Germinal center (tissue), 1 donor: ENCODE results near the gene MAPRE3.

Source experiments
- DNase-seq: peaks from one replicate; pipeline ENCODE4 v3.0.0; 2012; ENCODE audit warnings: mixed read lengths, low spot score

The MAPRE3 gene

DNA sequence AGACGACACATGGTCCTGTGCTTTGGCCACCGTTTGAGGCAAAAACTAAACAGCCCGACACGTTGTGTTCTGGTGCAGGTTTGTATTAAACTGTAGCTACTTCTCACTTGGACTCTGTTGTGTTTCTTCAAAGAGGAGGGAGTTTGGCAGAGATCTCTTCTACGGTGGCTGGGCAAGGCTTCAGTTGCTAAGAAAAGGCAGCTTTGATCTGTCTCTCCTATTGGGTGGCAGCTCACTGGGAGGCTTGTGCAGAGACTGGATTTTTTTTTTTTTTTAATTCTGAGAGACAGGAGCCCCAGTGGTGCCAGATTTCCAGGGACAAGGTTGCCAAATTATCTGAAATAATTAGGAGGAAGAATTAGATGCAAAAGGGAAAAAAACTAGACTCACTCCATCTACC lies 20.2 kb upstream of the MAPRE3 start:
- DNase-seq, result no peak

DNA sequence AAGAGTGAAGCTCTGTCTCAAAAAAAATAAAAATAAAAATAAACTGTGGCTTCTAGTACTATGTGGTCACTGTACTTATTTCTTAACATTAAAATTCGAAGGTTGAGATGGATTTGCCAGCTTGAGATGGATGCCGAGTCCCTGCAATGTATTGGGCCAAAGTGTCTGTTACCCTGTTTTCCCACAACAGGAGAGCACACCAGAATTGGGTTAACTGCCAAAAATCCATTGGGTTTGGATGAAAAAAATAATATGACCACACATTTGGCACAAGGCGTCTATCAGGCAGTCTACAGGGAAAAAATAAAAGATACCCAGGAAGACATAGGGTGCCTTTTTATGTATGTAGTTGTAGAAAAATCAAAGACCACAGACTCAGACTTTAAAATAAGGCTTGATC lies 19.2 kb upstream of the MAPRE3 start:
- DNase-seq, result no peak

DNA sequence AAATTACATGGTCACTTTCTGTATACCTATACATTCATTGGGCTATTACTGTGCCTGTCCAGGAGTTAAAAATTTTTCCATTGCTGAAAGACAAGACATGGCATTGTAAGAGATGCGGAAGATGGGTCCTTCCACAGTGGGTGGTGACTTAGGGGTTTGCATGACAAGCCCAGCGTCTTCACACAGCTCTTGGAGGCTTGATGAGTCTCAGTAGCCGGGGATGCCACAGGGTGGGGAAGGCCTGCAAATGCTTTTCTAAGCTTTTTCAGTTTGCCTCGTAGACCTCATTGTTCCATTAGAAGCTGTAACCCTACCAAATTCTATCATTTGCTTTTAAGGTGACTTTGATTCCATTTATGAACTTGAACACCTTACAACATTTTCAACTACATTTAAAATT lies 18.1 kb upstream of the MAPRE3 start:
- no peak for DNase-seq

DNA sequence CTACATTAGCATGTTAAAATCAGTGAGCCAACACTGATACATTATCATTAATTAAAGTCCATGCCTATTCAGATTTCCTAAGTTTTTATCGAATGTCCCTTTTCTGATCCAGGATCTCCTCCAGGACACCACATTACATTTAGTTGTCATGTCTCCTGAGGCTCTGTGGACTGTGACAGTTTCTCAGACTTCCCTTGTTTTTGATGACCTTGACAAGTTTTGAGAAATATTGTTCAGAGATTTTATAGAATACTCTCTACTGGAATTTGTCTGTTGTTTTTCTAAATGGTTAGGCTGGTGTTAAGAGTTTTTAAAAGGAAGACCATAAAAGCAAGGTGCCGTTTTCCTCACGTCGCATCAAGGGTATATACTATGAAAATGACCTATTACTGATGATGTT lies 16.3 kb upstream of the MAPRE3 start:
- DNase-seq, result no peak

DNA sequence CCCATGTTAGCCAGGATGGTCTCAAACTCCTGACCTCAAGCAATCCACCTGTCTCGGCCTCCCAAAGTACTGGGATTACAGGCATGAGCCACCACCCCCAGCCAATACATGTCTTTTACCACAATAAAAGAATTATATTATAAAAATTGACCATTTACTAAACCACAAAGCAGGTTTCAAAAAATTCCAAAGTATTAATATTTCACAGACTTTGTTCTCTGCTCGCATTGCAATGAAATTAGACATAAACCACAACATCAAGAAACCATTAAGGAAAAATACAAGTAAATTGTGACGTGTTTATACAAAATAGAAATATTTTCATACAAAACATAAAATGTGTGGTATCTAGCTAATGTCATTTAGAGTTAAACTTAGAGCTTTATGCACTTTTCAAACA lies 13.4 kb upstream of the MAPRE3 start:
- DNase-seq, result no peak

DNA sequence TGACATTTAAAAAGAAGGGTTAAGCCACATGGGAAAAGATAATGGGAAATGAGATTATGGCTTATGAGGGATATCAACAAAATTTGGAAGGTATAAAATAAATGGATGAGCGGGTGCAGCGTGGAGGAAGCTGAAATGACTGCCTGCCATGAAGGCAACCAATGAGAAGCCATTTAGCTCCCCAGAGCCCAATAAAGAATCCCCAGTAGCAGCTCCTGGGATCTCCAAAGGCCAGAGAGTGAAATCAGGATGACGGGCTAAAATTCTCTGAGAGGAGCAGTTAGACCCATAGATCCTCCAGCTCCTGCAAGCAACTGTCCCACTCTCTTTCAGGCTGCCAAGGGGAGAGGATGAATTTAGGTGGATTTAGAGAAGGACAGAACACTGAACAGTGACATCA lies 12.9 kb upstream of the MAPRE3 start:
- no peak for DNase-seq

DNA sequence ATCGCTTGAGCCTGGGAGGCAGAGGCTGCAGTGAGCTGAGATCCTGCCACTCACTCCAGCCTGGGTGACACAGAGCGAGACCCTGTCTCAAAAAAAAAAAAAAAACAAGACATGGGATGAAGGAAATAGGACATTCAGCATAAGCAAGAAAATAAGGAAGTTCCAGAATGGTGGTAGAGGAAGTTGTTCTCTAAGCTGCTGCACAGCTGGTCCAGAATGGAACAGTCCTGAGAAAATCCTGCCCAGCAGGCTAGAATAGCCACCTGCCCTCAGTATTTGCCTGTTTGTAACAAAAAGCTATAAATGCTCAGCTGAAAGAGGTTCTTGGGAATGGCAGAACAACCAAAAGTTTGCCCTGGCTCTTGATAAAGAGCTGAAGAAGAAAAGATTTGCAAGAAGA lies 11.1 kb upstream of the MAPRE3 start:
- DNase-seq, result no peak

DNA sequence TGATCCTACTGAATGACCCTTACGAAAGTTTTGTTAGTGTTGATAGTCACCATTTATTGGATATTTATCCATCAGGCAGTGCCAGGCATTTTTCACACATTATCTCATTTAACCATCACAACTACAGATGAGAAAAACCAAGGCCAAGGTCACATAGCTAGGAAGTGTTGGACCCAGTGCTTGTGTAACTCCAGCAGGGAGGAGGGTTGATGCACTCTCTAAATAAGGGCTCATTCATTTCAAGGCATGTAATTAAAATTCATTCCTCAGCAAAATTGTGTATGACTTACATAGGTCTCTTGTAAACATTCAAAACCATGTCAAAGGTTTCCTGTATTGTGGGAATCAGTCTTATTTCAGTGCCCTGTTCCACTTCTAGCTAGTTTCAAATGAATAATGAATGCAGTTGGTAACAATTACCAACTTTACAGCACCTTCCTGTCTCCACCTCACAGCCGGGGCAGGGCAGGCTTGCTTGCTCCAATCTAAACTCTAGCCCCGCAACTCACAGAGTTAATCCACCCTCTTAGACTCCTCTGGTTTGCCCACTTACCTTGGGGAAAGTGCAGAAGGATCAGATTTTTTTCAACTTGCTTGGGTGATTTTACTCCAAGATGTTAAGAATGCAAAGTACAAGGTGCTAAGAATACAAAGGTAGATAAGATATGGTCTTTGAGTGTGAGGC lies 5.8 kb upstream of the MAPRE3 start:
- no peak for DNase-seq

DNA sequence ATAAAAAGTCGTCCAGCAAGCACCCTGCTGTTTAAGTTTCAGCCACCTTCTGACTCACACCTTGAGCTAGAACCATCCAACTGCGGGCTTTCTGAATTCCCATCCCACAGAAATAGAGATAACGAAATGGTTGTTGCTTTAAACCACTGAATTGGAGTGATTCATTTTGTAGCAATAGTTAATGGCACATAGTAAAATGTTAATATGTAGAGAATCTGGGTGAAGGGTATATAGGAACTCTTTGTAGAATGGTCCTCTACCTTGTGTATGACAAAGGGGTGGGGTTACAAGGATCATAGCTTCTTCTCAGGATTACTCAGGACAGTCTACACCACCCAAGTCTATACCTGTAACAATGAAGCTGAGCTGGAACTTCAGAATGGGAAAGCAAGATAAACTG lies 2.4 kb upstream of the MAPRE3 start:
- DNase-seq, result no peak

DNA sequence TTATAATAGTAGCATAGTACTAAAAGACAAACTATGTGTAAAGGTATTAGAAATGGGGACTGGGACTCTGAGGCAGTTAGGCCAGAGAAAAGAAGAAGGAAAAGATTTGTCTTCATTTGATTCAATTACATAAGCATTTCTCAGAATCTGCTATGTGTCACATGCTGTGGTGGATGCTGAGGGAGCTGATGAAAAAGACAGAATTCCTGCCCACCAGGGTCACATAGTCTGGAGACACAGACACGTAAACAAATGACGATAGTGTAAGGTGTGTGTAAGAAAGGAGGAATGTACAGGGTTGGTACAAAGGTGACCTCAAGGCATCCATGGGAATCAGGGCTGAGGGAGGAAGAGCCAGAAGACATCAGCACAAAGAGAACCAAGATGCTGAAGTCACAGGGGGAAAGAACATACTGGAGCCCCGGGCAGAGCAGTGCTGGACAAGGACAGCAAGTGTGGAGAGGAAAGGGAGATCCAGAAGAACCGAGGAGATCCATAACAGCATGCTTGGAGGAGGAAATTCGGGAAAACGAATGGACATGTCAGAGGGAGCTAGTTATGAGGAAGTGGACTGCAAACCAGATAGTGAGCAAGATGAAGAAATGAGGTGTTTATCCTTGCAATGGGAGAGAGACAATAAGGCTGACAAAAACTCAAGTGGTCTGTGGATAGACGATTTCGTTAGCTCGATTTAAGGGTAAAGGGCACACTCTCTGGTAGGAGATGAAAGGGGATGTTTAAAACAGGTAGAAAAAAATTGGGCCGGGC lies 1.2 kb upstream of the MAPRE3 start:
- DNase-seq, result no peak

DNA sequence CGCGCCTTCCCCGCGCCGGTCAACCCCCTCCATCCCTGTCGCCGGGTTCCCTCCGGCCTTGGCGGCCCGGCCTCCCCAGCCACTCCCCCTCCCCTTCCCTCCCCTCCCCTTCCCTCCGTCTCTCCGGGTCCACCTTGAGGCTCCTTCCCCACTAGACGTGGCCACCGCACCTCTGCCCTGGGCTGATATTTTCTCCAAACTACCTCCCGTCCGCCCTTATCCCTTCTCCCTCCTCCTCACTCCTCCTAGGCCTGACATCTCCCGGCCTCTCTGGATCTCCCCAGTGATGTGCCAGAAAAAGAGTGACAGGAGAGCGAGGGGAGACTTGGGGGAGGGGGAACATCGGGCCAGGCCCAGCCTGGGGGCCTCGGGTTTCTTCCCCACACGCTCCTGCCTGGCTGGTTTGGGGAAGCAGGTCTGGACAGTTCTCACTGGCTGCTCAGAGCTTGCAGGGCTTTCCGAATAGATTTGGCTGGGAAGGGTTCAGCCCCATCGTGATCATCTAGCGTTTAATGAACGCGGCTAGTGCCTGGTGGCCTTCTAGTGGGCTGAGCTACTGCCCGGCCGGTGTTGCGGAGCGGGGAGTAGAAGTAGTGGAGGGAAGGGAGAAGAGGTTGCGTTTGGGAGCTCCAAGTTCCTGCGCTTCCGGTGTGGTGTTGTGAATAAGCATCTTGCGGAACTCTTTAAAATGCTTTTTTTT lies 641 bp downstream of the MAPRE3 start:
- DNase-seq, result no peak

DNA sequence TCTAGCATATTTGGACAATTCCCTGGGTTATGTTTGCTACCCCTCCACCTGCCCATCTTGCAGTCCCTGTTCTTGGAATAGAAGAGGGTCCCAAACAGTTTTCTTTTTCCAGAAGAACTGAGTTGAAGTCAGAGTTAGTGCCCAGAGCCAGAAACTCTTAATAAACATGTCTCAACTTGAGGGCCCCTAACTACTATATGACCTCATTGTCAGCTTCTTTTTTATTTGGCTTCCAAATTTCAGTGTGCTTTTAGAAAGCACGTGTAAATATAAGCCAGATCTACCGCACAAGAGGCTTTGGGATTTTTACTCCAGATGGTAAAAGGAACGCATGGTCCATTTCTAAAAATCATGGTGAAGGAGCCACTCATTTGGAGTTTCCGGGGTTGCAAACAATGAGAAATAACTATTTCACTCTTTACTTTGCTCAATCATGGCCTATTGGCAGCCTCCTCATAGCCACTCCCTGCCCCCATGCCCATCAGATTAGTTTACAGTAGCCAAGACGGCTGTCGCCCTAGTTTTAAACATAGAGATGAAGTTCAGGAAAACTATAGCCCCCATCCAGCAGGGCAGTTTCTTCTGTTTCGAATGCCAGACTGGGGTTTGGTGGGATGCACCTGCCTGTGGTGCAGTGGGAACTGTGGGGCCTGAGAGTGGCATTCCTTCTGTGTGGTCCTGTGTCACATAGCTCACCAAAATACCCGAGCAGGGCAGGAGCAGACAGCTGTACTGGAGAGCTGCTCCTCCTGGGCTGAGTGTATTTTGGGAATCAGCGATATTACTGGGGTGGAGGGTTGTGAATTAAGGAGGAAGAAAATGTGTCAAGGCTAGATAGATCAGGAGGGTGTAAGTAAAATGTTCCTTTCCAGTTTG lies 1.7 kb downstream of the MAPRE3 start:
- DNase-seq, result no peak

DNA sequence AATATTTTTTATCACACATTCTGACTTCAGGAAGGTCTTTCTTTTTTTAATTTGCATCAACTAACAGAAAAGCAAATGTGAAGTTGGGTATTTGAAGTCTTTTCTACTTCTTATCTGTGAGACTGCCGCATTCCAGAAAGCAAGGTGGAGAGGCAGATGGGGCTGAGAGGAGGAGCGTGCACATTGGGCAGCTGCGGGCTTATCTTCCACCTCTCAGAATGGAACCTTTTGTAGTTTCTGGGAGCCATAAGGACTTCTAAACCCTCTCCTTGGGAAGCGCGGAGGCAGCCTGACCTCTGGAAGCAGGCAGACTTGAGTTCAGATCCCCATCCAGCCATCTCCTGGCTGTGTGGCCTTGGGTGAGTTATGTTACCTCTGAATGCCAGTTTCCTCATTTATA lies 3.9 kb downstream of the MAPRE3 start:
- DNase-seq, result no peak

DNA sequence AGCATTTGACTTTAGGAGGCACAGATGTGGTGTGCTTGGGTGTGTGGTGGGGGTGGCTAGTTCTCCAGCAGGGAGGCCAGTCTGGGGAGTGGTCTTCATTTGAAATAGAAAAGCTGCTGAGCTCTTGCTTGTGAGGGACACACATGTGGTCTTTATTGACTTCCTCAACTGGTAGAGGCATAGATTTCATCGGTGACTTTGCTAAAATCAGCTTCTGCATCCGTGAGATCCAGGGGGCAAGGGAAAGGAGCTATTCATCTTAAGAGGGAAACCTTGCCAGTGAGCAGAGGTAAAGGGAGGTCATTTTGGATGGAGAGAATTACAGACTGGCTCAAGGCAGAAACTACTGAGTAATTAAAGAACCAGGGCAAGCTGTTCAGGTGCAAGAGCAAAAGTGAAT lies 4.7 kb downstream of the MAPRE3 start:
- no peak for DNase-seq

DNA sequence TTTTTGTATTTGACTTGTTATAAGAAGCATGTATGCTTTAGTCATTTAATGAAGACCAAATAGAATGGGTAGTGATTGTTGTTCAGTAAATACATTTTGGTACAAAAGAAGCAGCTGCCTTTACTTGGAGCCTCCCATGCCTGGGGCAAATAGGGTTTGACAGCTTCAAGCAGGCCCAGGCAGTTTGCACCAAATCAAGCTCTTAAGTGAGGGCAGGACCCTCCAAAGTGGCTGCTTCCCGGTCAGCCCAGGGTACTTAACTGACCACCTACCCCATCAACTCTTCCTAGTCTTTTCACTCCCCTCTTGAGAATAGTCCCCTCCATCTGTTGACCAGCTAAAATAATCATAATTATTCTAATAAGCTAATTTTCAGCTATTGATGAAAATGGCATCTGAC lies 5.2 kb downstream of the MAPRE3 start:
- no peak for DNase-seq

DNA sequence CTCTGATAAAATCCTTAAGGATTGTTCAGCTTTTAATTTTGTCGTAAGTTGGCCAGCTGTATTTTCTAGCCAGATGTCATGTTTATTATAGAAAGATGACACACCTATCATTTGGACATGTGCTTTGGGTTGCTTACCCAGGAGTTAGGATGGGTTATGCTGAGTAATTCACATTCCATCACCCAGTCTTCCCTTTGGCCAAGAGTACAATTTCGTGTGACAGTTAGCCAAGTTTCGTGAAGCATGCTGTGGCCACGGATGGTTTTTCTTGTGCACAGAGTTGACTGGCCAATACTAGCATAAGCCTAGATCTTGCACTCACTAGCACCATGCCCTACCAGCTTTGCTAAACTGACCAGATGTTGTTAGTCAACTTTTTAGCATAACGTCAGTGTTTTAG lies 5.8 kb downstream of the MAPRE3 start:
- no peak for DNase-seq

DNA sequence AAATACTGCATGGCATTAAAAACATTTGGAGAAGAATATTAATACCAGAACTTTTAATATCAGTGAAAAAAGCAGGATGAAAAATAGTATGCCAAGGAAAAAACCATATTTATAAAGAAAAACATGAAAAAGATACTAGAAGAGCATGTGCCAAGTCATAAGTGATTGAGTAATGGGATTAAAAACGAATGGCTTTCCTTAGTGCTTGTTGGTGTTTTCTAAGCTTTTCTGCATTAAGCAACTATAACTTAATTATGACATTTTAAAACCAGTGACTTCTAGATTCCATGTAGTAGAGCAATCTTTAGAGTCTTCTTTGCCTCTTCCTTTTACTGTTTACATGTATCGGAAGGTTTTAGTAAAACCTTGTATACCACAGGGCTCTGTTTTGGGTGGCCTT lies 6.6 kb downstream of the MAPRE3 start:
- no peak for DNase-seq

DNA sequence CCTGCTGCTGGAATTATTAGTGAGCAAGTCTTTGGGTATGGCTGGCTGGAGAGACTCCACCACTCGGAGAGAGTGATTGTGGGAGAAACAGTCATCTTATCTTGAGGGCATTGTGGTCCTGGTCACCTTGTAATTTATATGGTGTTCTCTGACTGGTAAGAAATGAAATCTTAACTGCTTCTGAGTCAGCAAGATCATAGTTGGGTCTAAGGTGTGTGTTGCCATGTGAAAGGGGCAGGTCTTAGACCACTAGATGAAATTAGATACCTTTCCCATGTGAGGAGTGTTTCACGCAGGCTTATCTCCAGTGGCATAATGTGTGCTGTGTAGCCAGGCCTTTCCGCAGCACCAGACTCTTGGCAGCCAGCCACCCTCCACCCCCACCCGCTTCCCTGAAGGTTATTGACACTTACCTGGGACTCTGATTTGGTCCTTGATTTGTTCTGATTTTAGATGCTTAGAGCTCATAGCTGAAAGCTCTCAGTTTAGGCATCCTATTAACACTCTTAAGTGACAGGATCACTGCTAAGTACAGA lies 7.7 kb downstream of the MAPRE3 start:
- DNase-seq, result no peak

DNA sequence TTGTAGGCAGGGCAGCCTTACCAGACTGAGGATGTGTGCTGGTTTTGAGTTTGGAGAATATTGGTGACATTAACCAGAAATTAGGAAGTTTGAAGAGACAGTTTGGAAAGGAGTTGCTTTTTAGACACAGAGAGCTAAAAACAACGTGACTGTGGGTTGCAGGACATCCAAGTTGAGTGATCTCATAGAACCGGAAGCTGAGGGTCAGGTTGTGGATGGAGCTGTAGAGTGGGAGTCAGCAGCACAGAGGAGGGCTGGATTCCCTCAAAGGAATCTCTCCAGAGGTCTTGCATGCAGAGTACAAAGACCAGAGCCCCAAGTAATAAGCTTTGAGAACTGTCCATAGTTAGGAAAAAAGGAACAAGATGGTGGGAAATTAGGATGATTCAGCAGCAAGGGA lies 9.3 kb downstream of the MAPRE3 start:
- DNase-seq, result no peak

DNA sequence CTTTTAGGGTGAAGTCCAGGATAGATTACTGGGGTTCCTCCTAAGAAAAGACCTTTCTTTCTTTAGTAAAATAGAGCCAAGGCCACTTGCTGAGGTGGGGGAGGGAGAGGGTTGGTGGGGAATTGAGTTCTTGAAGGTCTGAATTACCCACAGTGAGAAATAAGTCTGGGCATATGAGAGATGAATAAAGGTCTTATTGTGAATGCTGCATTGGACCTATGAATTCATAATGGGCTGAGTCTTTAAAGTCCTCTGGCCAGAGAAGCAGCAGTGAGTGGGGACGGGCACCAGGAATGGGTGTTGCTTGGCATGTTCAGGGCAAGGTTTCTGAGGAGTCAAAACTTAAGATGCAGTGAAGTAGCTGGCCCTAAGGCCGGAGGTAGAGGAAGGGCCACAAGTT lies 10.5 kb downstream of the MAPRE3 start:
- DNase-seq, result no peak

DNA sequence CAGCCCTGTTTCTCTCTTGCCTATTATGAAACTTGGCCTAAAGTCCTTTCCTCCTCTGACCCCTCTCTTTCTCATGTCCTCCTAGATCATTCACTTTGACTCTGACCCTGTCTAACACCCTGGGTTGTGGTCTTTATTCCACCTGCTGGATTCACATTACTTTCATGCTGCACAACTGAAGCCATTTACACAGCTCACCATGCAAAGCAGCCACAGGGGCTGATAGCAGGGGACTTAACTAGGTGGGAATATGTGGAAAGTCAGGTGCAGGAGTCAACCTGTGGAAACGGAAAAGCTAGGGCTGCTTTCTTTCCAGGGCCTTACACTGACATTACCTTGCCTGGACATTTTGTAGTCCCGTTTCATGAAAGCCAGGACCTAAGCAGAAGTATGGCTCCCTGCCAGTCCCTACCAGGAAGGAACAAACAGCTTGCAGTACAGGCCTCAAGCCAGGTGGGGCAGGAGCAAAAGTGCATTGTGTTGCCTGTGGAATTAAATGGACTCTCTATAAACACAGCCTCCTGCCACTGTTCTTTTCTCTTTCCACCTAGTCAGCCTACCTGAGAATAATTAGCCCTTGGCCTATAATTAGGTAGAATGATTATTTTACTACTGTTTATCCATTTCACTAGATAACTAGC lies 11.8 kb downstream of the MAPRE3 start:
- DNase-seq, result peak; percentile 40

DNA sequence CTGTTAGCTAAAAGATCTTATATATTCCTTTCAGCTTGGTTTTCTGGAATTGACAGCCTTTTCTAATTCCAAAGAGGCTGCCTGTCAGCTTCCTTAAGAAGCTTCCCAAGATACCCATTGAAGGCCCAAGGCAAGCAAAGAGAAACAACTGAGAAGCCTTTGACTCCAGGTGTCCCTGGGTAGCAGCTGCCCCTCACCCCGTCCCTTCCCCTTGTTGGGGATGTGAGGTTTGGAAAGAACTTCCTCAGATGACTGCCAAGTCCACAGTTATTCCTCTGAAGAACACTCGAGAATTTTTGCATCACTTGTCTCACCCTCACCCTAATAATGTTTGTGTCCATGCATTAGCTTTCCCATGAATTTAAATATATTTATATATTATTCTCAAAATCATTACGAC lies 13.3 kb downstream of the MAPRE3 start:
- no peak for DNase-seq
